ENCODE data around the gene RFPL2.
A peak's percentile ranks its signal among the peaks of the same experiment; 100 is the strongest.
"Not testable (repeated sequence)": the region's sequence is repeated elsewhere in the genome, so short reads cannot be mapped to it uniquely, and the experiment has no call there.

RFPL2 gene

DNA sequence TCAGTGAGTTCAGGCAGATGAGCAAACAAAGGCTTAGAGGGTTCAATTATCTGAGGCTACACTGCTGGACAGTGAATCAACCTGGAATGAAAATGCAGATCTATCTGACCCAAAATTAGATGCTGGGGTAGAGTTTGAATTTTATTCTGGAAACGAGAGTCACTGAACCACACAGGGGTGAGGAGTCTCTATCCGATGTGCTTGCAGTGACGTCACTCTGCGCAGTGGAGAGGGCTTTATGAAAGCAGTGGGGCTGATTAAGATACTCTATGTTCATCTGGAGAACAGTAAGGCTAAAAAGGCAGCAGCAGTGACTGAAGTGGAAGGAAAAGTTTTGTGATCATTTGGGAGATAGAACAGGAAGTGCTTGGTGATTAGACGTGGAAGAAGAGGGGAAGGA lies 44.5 kb downstream of the RFPL2 start:
- not testable (repeated sequence) for DNase-seq

DNA sequence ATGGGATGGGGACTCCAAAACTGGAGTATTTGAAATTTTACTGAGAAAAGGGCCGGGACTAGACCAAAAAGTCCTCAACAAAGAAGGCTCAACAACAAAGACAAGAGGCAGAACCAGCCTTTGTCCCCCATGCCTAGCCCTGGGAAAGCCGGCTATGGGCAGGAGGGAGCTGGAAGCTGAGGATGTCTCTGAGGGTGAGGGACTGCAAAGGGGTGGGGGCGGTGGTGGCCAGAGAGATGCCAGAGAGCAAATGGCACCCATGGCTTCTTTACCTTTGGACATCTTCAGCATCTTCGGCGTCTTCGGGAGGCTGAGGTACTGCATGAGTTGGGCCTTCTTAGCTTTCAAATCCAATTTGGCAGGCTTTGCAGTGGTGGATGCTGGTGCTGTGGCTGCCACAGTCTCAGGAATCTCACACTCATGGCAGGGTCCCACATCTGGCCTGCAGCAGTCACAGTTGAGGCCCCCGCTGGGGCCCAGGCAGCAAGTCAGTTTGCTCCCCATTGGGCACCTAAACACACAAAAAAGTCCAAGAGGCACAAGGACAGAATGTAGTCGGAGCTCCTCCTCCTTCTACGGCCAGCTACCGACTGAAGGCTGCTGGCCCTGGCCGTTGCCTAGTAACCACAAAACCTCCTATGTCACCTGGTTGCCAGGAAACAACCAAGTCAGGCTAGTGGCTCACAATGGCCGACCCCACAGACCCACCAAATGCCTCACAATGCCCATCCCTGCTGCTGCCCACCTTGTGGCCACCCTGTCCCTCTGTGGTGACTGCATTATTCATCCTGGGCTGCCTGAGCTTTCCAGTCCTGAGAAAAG lies 46.0 kb downstream of the RFPL2 start, which contains the start of gene C22orf42:
TSS of gene C22orf42 (minus strand) at position 592 of the 822 bp plus-strand sequence. CDS start at position 504, 88 bp downstream.
- DNase-seq: no peak

- not testable (repeated sequence) for DNase-seq
Observed at GRCh38 chr22:32157632-32158031, 47.2 kb downstream of the RFPL2 start.

DNA sequence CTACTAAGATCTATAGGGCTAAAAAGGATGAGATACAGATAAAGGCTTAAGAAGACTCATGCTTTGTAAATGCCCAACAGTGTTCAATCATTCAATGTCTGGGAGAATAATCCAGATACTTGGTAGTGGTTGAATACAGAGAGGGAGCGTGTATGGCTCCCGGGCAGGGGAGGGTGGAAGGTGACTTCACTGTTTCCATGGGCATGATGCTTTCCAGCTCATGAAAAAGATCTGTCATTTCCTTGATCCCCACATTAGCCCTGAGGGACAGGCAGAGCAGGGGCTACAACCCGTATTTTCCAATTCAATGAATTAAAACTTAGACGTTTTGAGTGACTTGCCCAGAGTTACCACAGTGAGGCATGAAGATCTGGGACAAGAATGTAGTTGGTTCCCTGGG lies 50.1 kb downstream of the RFPL2 start:
- not testable (repeated sequence) for DNase-seq

GRCh38 chr22:32151641-32152040 lies 53.2 kb downstream of the RFPL2 start:
- peak; percentile 53 for DNase-seq

GRCh38 chr22:32150647-32151046 lies 54.2 kb downstream of the RFPL2 start:
- peak; percentile 49 for DNase-seq

DNA sequence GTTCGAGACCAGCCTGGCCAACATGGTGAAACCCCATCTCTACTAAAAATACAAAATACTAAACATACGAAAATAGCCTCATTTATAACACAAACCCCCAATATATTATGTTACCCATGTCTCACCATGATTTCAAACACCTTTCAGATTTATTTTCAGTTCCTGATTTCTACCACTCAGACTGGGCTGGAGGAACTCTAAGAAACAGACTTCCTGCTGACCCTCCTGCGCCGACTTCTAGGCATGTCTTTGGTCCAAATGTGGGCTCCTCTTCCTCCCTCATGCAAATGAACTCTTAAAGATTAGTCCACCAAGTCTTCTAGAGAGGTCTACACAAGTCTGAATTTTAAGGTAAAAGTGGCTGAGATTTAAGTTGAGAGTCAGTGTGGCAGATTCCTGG lies 56.5 kb downstream of the RFPL2 start:
- not testable (repeated sequence) for DNase-seq

GRCh38 chr22:32147128-32147527 lies 57.7 kb downstream of the RFPL2 start:
- DNase-seq: not testable (repeated sequence)

DNA sequence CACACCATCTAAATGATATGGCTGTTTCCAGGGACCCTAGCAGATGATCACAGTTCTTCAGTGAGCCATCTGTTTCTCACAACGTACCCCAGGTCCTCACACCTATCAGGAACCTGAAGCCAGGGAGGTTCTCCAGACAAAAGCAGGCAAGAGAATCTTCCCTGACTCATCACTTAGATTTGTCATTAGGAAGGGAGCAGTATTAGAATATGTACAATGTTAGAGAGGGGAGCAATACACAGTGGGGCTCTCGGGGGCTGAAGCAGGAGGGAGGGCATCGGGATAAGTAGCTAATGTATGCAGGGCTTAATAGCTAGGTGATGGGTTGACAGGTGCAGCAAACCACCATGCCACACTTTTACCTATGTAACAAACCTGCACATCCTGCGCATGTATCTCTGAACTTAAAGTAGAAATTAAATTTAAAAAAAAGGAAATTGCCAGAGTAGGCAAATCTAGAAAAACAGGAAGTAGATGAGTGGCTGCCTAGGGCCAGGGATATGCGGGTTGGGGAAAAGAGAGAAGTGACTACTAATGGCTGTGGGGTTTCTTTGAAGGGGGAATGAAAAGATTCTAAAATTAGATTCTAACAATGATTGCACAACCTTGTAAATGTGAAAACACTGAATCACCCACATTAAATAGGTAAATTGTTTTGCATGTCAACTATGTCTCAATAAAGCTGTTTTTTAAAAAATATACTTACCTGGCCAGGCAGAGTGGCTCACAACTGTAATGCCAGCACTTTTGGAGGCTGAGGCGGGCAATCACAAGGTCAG lies 60.2 kb downstream of the RFPL2 start:
- DNase-seq: peak; percentile 90

- no peak for DNase-seq
Observed at GRCh38 chr22:32142600-32142999, 62.3 kb downstream of the RFPL2 start.

- DNase-seq: not testable (repeated sequence)
Observed at GRCh38 chr22:32140688-32141087, 64.2 kb downstream of the RFPL2 start.

Data from suppressor macrophage treated with lipopolysaccharide for 4 hours (primary cell).